GM04503 (cell line): ENCODE data around the gene BSDC1.
A peak's percentile ranks its signal among the peaks of the same experiment; 100 is the strongest.
"Not testable (repeated sequence)": the region's sequence is repeated elsewhere in the genome, so short reads cannot be mapped to it uniquely, and the experiment has no call there.

Experiments used
- DNase-seq: peaks from one replicate; pipeline ENCODE4 v3.0.0-alpha.2; 2012; ENCODE audit warnings: low read depth

The BSDC1 gene

GRCh38 chr1:32394141-32394889 is at the start of gene BSDC1:
Gene BSDC1 (minus strand): TSS chr1:32394441. CDS start chr1:32394414, 27 bp downstream.
- DNase-seq, result peak; percentile 97

- DNase-seq, result not testable (repeated sequence)
These were observed 47.2 kb upstream of the BSDC1 start for GRCh38 chr1:32441467-32441866.

GRCh38 chr1:32438777-32439176 is 44.5 kb upstream of the BSDC1 start:
- not testable (repeated sequence) for DNase-seq

GRCh38 chr1:32438136-32438535 is 43.9 kb upstream of the BSDC1 start:
- no peak for DNase-seq

GRCh38 chr1:32431736-32432400 is 37.6 kb upstream of the BSDC1 start:
- no peak for DNase-seq

GRCh38 chr1:32427264-32427963 is 33.2 kb upstream of the BSDC1 start:
- no peak for DNase-seq

- no peak for DNase-seq
These were observed 32.4 kb upstream of the BSDC1 start for GRCh38 chr1:32426489-32427255.

GRCh38 chr1:32421775-32422174 is 27.5 kb upstream of the BSDC1 start:
- no peak for DNase-seq

GRCh38 chr1:32414186-32414886 is 20.1 kb upstream of the BSDC1 start:
- DNase-seq, result no peak

GRCh38 chr1:32413507-32414185 is 19.4 kb upstream of the BSDC1 start:
- DNase-seq, result no peak

GRCh38 chr1:32411261-32411660 is 17.0 kb upstream of the BSDC1 start:
- DNase-seq, result no peak

GRCh38 chr1:32406629-32407111 is 12.4 kb upstream of the BSDC1 start:
- DNase-seq, result no peak

- DNase-seq, result no peak
These were observed 11.6 kb upstream of the BSDC1 start for GRCh38 chr1:32405672-32406467.

- DNase-seq, result peak; percentile 31
These were observed 10.7 kb upstream of the BSDC1 start for GRCh38 chr1:32404946-32405345.

- DNase-seq, result peak; percentile 96
These were observed 6.8 kb upstream of the BSDC1 start for GRCh38 chr1:32400876-32401631.

GRCh38 chr1:32399843-32400242 is 5.6 kb upstream of the BSDC1 start:
- no peak for DNase-seq

- no peak for DNase-seq
These were observed 4.2 kb upstream of the BSDC1 start for GRCh38 chr1:32398401-32398800.

- DNase-seq, result not testable (repeated sequence)
These were observed 2.3 kb upstream of the BSDC1 start for GRCh38 chr1:32396524-32396923.

- no peak for DNase-seq
These were observed 720 bp upstream of the BSDC1 start for GRCh38 chr1:32394890-32395432.
